ENCODE results near the gene B3GALT2. TPM values are rescaled to one million over a fixed set of nuclear protein-coding genes. Genes with fewer than 3 reads are reported as not detected.

The B3GALT2 gene
- total RNA-seq, 2 donors from 2014 or later = not detected

DNA sequence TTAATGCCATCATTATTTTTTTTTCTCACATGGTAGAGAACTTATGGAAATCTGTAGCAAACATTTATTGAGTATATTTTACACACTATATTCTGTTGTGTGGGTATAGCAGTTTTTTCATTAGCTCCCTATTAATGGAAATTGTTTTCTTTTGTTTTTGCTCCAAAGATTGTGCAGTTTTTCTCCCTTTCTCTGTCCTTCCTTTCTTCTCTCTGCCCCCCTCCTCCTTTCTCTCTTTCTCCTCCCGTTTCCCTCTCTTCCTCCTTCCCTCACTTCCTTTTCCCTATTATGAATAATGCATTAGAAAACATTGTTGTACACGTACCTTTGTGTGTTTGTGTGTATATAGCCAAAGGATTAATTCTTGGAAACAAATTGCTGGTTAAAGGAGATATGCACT, 44.0 kb downstream of the B3GALT2 start:
- no peak overlapping the region for H3K4me3 ChIP-seq (ENCODE audit: low read length)
- H3K4me1 ChIP-seq (ENCODE audit: control insufficient read depth, insufficient read depth, low read length) = no peaks in the 10 kb centered on the region
- H3K27ac ChIP-seq (ENCODE audit: low read depth, low read length) = no peak overlapping the region
- H3K9me3 ChIP-seq (ENCODE audit: control insufficient read depth, low read length) = no peaks in the 10 kb centered on the region
- 100% methylated on average over 2 of the region's 2 CpGs; no CpG with 5 or more reads in 1 of the 2 experiments for WGBS, 2 experiments (ENCODE audit: insufficient coverage in 1 of 2, insufficient read length in 1 of 2)
- H3K9ac ChIP-seq (ENCODE audit: extremely low read depth, low read length, poor library complexity, severe bottlenecking) = no peak overlapping the region
- H3K36me3 ChIP-seq (ENCODE audit: control insufficient read depth, insufficient read depth, low read length) = peaks cover 81% of the 10 kb centered on the region
- no peak for TF ChIP-seq CTCF (conservative IDR thresholded peaks at IDR 0.05)
- no peak overlapping the region for H3K4me3 Mint-ChIP-seq
- H3K27me3 Mint-ChIP-seq (ENCODE audit: insufficient read depth) = no peaks in the 10 kb centered on the region
- DNase-seq = no peak
- H3K27ac Mint-ChIP-seq = no peak overlapping the region
- H3K9me3 Mint-ChIP-seq = no peaks in the 10 kb centered on the region
- peaks cover 58% of the 10 kb centered on the region for H3K36me3 Mint-ChIP-seq (ENCODE audit: low read depth)
- no peaks in the 10 kb centered on the region for H3K4me1 Mint-ChIP-seq
- H3K27me3 ChIP-seq (ENCODE audit: control insufficient read depth, insufficient read depth, low read length, poor library complexity, severe bottlenecking) = no peaks in the 10 kb centered on the region

- Histone ChIP-seq H3K9ac (ENCODE audit: extremely low read depth, low read length, poor library complexity, severe bottlenecking) (no peak overlapping the region), H3K4me1 (ENCODE audit: control insufficient read depth, insufficient read depth, low read length) (no peaks in the 10 kb centered on the region), H3K9me3 (ENCODE audit: control insufficient read depth, low read length) (no peaks in the 10 kb centered on the region), H3K4me3 (ENCODE audit: low read length) (no peak overlapping the region), H3K27me3 (ENCODE audit: control insufficient read depth, insufficient read depth, low read length, poor library complexity, severe bottlenecking) (no peaks in the 10 kb centered on the region), H3K36me3 (ENCODE audit: control insufficient read depth, insufficient read depth, low read length) (peaks cover 84% of the 10 kb centered on the region), H3K27ac (ENCODE audit: low read depth, low read length) (no peak overlapping the region)
- Mint-ChIP-seq H3K36me3 (ENCODE audit: low read depth) (peaks cover 57% of the 10 kb centered on the region), H3K9me3 (no peaks in the 10 kb centered on the region), H3K4me1 (no peaks in the 10 kb centered on the region), H3K27me3 (ENCODE audit: insufficient read depth) (no peaks in the 10 kb centered on the region), H3K4me3 (no peak overlapping the region), H3K27ac (no peak overlapping the region)
- TF ChIP-seq CTCF (conservative IDR thresholded peaks at IDR 0.05) = no peak
- DNase-seq = no peak
- 89 to 100% methylated on average over 1 to 3 of the region's 3 CpGs for WGBS, 2 experiments (ENCODE audit: insufficient coverage in 1 of 2, insufficient read length in 1 of 2)
Observed at GRCh38 chr1:193141804-193142203, 44.6 kb downstream of the B3GALT2 start.

DNA sequence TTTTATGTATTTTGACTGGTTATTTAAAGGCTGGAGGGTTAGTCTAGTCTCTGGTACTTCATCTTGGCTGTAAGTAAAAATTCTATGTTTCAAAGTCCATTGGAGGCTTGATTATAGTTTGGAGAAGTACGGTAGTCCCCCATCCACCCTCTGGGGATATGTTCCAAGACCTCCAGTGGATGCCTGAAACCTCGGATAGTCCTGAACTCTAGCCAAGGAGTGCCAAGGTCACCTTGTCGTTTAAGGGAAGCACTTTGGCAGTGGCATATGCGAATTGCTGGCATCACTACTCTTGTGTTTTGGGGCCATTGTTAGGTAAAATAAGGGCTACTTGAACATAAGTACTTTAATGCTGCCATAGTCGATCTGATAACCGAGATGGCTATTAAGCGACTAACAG, 46.2 kb downstream of the B3GALT2 start:
- Histone ChIP-seq H3K9ac (ENCODE audit: extremely low read depth, low read length, poor library complexity, severe bottlenecking) (no peak overlapping the region), H3K27ac (ENCODE audit: low read depth, low read length) (no peak overlapping the region), H3K4me1 (ENCODE audit: control insufficient read depth, insufficient read depth, low read length) (no peaks in the 10 kb centered on the region), H3K36me3 (ENCODE audit: control insufficient read depth, insufficient read depth, low read length) (peaks cover 90% of the 10 kb centered on the region), H3K9me3 (ENCODE audit: control insufficient read depth, low read length) (no peaks in the 10 kb centered on the region), H3K4me3 (ENCODE audit: low read length) (no peak overlapping the region), H3K27me3 (ENCODE audit: control insufficient read depth, insufficient read depth, low read length, poor library complexity, severe bottlenecking) (no peaks in the 10 kb centered on the region)
- Mint-ChIP-seq H3K36me3 (ENCODE audit: low read depth) (peaks cover 58% of the 10 kb centered on the region), H3K27ac (peak overlapping the region; percentile 74), H3K27me3 (ENCODE audit: insufficient read depth) (no peaks in the 10 kb centered on the region), H3K9me3 (no peaks in the 10 kb centered on the region), H3K4me1 (no peaks in the 10 kb centered on the region), H3K4me3 (no peak overlapping the region)
- no peak for TF ChIP-seq CTCF (conservative IDR thresholded peaks at IDR 0.05)
- DNase-seq = no peak
- 92 to 97% methylated on average over 7 of the region's 7 CpGs for WGBS, 2 experiments (ENCODE audit: insufficient coverage in 1 of 2, insufficient read length in 1 of 2)

Measured in endodermal cell (in vitro differentiated cells).